Activated naive CD8-positive, alpha-beta T cell treated with anti-CD3 and anti-CD28 coated beads, Interleukin-2, amount 10 ng/mL, durations not matched to agents 7 days and 5 days (primary cell): ENCODE measurements around the gene NDUFAF2. TPM values are rescaled to one million over a fixed set of nuclear protein-coding genes. Genes with fewer than 3 reads are reported as not detected.
A peak's percentile ranks its signal among the peaks of the same experiment; 100 is the strongest.

Experiments
- ATAC-seq: fragments of 150-1000 bp; cut with Tn5 transposase; one replicate; pipeline ENCODE4 v1.10.0; 2021; ENCODE audit warnings: low read depth, moderate library complexity
- POLR2A ChIA-PET: fragments of 350-600 bp; sonication (Branson Sonifier 250); formaldehyde crosslinking; loops from one replicate; lab custom pipeline; 2021; ENCODE audit warnings: antibody characterized with exemption; lab: Charles Lee
- DNase-seq: peaks from one replicate; pipeline ENCODE4 v3.0.0; 2021
- H3K27ac Mint-ChIP-seq: one replicate; pipeline ENCODE4 v1.8.0; 2022; ENCODE audit warnings: mild to moderate bottlenecking, mixed read lengths
- H3K27me3 Mint-ChIP-seq: one replicate; pipeline ENCODE4 v1.8.0; 2022; ENCODE audit warnings: mild to moderate bottlenecking, moderate library complexity, mixed read lengths
- H3K36me3 Mint-ChIP-seq: one replicate; pipeline ENCODE4 v1.8.0; 2021; ENCODE audit warnings: mild to moderate bottlenecking, mixed read lengths
- H3K4me1 Mint-ChIP-seq: one replicate; pipeline ENCODE4 v1.8.0; 2021; ENCODE audit warnings: mixed read lengths
- H3K4me3 Mint-ChIP-seq: one replicate; pipeline ENCODE4 v1.8.0; 2022; ENCODE audit warnings: mild to moderate bottlenecking, moderate library complexity, mixed read lengths
- H3K9me3 Mint-ChIP-seq: one replicate; pipeline ENCODE4 v1.8.0; 2021; ENCODE audit warnings: mixed read lengths
- total RNA-seq, 2 experiments: library from RNA; stranded (reverse); gene quantifications; one replicate each; pipeline ENCODE4 v1.2.3, GENCODE V29; 2021

The NDUFAF2 gene
- total RNA-seq, 2 experiments from 2014 or later: 16.2 to 18.5 TPM

DNA sequence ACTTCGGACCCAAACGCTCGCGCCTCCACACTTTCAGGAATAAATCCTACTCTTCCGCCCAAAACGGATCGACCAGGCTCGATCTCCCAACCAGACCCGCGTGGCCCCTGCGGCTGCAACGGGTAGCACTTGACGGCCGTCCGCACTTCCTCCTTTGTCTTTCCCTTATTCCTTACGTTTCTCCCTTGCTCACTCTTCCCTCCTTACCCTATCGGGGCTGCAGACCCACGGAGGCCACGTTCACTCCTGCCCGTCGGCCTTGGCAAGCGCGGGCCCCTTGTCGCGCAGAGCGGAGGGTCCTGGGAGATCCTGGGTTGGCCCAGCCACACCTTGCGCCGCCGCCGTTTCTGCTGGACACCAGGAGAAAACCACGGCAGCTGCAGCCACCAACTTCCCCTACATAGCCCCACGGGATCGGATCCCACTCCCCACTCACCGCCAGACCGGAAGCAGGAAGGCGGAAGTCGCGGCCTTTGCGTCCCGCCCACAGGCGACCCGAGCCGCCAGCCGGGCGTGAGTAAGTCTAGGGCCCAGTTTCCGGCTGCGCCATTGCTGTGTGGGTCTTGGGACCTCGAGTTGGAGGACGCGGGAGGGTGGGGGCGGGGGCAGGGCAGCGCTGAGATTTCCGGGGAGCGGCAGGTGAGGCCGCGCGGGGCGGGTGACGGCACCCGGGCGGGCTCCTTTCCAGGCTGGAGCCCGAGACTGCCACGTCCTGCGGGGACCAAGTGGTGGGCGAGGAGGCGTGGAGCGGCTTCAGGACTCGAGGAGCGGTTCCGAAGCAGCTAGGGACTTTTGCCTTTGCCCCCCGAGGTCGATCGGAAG lies 217.2 kb downstream of the NDUFAF2 start, which contains the start of gene SMIM15:
TSS of gene SMIM15 (minus strand) at position 459 of the 822 bp plus-strand sequence. CDS start 2,297 bp downstream, outside the sequence.
- Mint-ChIP-seq H3K36me3 (peaks cover 30% of the 10 kb centered on the region), H3K9me3 (no peaks in the 10 kb centered on the region), H3K4me3 (peak within 1 kb of the TSS; percentile 96), H3K27me3 (no peaks in the 10 kb centered on the region), H3K27ac (peak within 1 kb of the TSS; percentile 95), H3K4me1 (peaks cover 33% of the 10 kb centered on the region)
- ATAC-seq (peak; percentile 96), DNase-seq (peak; percentile 85)
- POLR2A ChIA-PET: interaction anchor here (1.5 kb wide), 1 partner anchor 169 kb away, joined by 6 read pairs; no protein-coding TSS in a partner anchor

DNA sequence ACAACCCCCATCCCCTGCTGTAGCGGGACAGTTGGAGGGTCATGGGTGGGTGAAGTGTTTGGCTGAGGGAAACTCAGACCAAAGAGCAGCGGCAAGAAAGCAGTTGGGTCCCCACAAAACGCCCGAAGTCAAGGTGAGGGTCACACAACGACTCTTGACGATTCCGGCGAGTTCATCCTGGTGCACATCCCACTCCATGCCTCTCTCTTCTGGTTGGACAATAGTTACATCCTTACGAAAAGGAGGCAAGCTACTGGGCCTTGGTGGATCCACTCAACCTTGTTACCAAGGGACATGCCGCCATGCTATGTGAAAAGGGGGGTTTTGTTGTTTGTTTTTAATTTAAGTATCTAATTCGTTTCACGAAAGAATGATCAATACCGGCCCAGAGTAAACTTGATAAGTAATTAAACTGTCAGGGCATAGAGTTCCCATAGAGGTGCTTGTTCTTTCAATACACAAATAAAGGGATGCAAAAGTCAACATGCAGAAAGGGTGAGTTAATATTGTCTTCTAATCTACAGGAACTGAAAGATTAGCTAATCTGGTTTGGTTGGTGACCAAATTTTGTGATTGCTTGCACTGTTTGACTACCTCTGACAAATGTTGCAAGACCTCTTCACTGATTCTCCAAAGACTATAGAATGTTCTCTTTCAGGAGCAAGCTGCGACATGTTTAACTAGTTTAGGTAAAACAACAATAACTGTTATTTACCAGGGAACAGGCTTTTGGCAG lies 218.0 kb downstream of the NDUFAF2 start:
- no peak for DNase-seq
- Mint-ChIP-seq H3K9me3 (no peaks in the 10 kb centered on the region), H3K27ac (peak overlapping the region; percentile 95), H3K27me3 (no peaks in the 10 kb centered on the region), H3K4me3 (peak overlapping the region; percentile 96), H3K4me1 (peaks cover 33% of the 10 kb centered on the region), H3K36me3 (peaks cover 25% of the 10 kb centered on the region)
- POLR2A ChIA-PET: interaction anchor here (1.0 to 1.5 kb wide), 2 partner anchors 168 to 1241 kb away, joined by 3 to 6 read pairs; partner anchors contain the start of gene DIMT1
- no peak for ATAC-seq

DNA sequence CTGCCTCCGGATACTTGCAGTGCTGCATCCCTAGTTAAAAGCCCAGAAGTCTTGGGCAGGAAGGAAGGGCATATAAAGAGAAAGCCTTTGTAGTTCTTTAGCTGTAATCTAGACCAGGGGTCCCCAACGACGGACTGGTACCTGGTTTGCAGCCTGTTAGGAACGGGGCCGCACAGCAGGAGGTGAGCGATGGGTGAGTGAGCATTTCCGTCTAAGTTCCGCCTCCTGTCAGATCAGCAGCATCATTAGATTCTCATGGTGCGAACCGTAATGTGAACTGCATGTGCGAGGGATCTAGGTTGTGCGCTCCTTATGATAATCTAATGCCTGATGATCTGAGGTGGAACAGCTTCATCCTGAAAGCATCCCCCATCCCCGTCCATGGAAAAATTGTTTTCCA lies 218.9 kb downstream of the NDUFAF2 start:
- POLR2A ChIA-PET: interaction anchor here (1.0 kb wide), 1 partner anchor 1240 kb away, joined by 3 read pairs; the partner anchor contains the start of gene DIMT1
- ATAC-seq (no peak), DNase-seq (no peak)
- Mint-ChIP-seq H3K4me1 (peaks cover 30% of the 10 kb centered on the region), H3K4me3 (no peak overlapping the region), H3K27me3 (no peaks in the 10 kb centered on the region), H3K36me3 (peaks cover 21% of the 10 kb centered on the region), H3K27ac (no peak overlapping the region), H3K9me3 (no peaks in the 10 kb centered on the region)

DNA sequence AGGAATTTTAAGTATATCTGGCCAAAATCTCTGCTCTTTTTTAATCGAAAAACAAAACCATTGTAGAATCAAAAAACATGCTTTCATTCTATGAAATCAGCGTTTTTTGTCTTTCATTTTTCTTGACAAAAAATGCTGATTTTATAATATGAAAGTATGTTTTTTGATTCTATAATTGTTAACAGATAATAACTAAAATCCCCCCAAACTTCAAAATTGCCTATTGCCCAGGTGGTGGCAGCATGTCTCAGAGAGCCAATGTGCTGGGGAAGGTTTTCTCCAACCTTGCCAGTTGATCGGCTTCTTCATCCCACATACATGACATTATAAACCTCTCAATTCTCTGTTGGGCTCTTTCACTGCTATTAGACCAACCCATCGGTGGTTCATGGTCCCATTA lies 222.4 kb downstream of the NDUFAF2 start:
- no peak for DNase-seq
- Mint-ChIP-seq H3K9me3 (no peaks in the 10 kb centered on the region), H3K27me3 (no peaks in the 10 kb centered on the region)

DNA sequence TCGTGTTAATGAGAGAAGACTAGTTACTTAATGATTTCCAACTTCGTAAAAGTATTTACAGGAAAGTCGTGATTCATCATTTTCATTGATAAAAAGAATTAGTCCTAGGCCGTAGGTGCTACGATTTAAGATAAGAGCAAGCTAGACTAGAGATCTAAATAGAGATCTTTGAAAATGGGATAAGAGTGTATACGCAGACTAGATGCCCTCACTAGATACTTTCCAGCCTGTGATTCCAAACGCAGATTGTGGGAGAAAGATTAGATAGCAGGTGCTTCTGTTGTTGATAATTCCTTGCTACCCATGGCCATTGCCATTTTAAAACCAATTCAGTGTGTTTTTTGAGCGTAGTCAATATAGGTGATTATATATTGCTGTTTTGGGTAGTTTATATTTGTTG lies 223.9 kb downstream of the NDUFAF2 start:
- Mint-ChIP-seq H3K9me3 (no peaks in the 10 kb centered on the region), H3K27me3 (peaks cover 3% of the 10 kb centered on the region), H3K4me3 (no peak overlapping the region), H3K27ac (no peak overlapping the region), H3K4me1 (no peaks in the 10 kb centered on the region), H3K36me3 (no peaks in the 10 kb centered on the region)
- POLR2A ChIA-PET: no interaction called here
- DNase-seq (no peak), ATAC-seq (no peak)

More for the DNA sequence above, 222.4 kb downstream of the NDUFAF2 start:
- POLR2A ChIA-PET: no interaction called here
- Mint-ChIP-seq H3K4me3 (no peak overlapping the region), H3K36me3 (no peaks in the 10 kb centered on the region), H3K27ac (no peak overlapping the region), H3K4me1 (peaks cover 12% of the 10 kb centered on the region)
- no peak for ATAC-seq

DNA sequence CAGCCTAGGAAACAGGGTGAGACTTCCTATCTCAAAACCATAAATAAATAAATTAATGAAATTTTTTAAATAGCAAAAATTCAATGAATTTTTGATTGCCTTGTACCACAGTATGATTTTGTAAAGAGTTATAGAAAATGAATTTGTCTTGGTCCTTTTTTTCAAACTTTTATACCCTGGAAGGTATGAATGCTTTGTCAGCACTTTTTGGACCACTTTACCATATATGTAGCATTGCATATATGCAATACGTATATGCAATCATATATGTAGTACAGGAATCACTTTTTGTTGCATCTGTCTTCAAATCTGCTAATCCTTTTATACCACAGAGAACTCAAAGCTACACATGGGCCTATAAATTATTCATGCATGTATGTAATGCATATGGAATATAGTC lies 226.5 kb downstream of the NDUFAF2 start:
- H3K27me3 Mint-ChIP-seq: peaks cover 7% of the 10 kb centered on the region
- no peaks in the 10 kb centered on the region for H3K4me1 Mint-ChIP-seq
- POLR2A ChIA-PET: no interaction called here
- H3K27ac Mint-ChIP-seq: no peak overlapping the region
- H3K9me3 Mint-ChIP-seq: no peaks in the 10 kb centered on the region
- no peak overlapping the region for H3K4me3 Mint-ChIP-seq
- no peaks in the 10 kb centered on the region for H3K36me3 Mint-ChIP-seq
- DNase-seq (no peak), ATAC-seq (no peak)

GRCh38 chr5:61176631-61177030 lies 231.6 kb downstream of the NDUFAF2 start:
- H3K4me3 Mint-ChIP-seq: no peak overlapping the region
- peaks cover 11% of the 10 kb centered on the region for H3K27me3 Mint-ChIP-seq
- no peak for ATAC-seq
- no peak overlapping the region for H3K27ac Mint-ChIP-seq
- DNase-seq: no peak
- no peaks in the 10 kb centered on the region for H3K36me3 Mint-ChIP-seq
- H3K9me3 Mint-ChIP-seq: no peaks in the 10 kb centered on the region
- peaks cover 5% of the 10 kb centered on the region for H3K4me1 Mint-ChIP-seq
- POLR2A ChIA-PET: no interaction called here

DNA sequence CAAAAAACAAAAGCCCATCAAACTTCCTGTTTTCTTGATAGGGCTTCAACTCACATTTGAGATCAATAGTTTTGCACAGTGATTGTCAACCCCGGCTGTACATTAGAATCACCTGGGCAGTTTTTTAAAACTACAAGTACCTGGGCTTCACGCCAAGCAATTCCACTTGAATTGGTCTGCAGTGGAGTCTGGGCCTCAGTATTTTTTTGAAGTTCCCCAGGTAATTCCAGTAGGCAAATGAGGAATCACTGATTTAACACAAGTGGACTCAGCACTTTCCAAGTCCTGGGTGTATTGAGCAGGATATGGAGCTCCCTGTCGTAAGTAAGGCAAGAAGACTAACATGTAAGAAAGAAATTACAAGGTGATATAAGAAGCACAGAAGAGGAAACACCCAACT lies 232.1 kb downstream of the NDUFAF2 start:
- POLR2A ChIA-PET: no interaction called here
- no peak overlapping the region for H3K27ac Mint-ChIP-seq
- H3K4me3 Mint-ChIP-seq: no peak overlapping the region
- H3K27me3 Mint-ChIP-seq: peaks cover 11% of the 10 kb centered on the region
- ATAC-seq: no peak
- no peak for DNase-seq
- peaks cover 5% of the 10 kb centered on the region for H3K4me1 Mint-ChIP-seq
- H3K9me3 Mint-ChIP-seq: no peaks in the 10 kb centered on the region
- H3K36me3 Mint-ChIP-seq: no peaks in the 10 kb centered on the region

DNA sequence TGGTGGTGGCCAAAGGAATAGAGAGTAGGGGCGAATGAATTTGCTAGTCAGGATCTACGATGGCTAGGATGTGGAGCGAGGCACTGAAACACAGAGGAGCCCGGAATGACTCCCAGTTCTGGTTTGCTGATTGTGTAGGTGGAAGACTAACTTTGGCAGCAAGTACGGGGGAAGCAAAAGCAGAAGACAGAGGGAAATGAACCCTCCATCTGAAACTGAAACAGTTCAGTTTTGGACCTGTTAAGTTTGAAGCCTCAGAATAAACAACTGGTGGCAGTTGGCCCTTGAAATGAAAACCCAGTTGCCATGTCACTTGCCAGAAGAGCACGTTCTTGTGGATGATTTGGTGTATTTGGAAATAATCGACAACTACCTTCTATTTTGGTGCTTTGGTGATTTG lies 232.7 kb downstream of the NDUFAF2 start:
- Mint-ChIP-seq H3K27me3 (peaks cover 11% of the 10 kb centered on the region), H3K27ac (no peak overlapping the region), H3K4me1 (peaks cover 8% of the 10 kb centered on the region), H3K36me3 (no peaks in the 10 kb centered on the region), H3K9me3 (no peaks in the 10 kb centered on the region), H3K4me3 (no peak overlapping the region)
- no peak for ATAC-seq
- no peak for DNase-seq
- POLR2A ChIA-PET: no interaction called here

DNA sequence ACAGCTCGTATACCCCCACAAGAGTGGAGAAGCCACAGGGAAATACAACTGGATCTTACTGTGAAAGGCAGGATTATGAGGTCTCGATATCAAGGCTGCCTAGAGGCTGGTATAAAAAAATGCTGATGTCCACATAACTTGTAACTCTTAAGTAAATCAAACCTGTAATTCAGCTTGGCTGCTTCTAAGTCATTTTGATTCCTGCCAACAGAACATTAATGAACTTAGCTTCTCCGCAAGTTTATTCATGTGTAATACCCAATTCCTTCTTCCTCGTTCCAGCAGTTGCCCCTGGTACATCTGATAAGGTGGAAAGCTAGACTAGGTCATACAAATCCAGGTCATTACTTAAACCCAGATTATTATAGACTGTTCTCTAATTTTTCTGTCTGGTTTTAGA lies 233.7 kb downstream of the NDUFAF2 start:
- DNase-seq (no peak), ATAC-seq (no peak)
- H3K27ac Mint-ChIP-seq: no peak overlapping the region
- POLR2A ChIA-PET: no interaction called here
- peaks cover 8% of the 10 kb centered on the region for H3K4me1 Mint-ChIP-seq
- no peaks in the 10 kb centered on the region for H3K9me3 Mint-ChIP-seq
- H3K36me3 Mint-ChIP-seq: no peaks in the 10 kb centered on the region
- H3K27me3 Mint-ChIP-seq: peaks cover 8% of the 10 kb centered on the region
- H3K4me3 Mint-ChIP-seq: no peak overlapping the region

DNA sequence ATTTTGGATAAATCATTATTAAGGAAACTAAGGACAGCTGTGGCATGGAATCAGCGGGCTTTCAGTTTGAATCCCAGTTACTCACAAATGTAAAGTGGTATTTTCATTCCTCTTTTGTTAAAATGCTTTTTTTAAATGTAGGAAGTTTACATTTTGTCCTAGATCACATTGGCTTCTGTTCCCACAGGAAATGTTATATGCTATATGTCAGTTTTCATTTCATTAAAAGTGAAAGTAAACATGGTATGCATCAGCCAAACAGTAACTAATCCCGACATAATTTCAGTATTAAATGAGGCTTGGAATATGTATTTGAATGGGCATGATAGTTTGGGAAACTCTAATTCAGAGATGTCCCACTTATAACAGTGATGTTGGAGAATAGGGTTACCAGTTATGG lies 235.9 kb downstream of the NDUFAF2 start:
- H3K27ac Mint-ChIP-seq: no peak overlapping the region
- no peaks in the 10 kb centered on the region for H3K36me3 Mint-ChIP-seq
- no peak for ATAC-seq
- peaks cover 8% of the 10 kb centered on the region for H3K4me1 Mint-ChIP-seq
- POLR2A ChIA-PET: no interaction called here
- H3K27me3 Mint-ChIP-seq: peaks cover 4% of the 10 kb centered on the region
- no peak for DNase-seq
- no peaks in the 10 kb centered on the region for H3K9me3 Mint-ChIP-seq
- H3K4me3 Mint-ChIP-seq: peak overlapping the region; percentile 57

GRCh38 chr5:61182449-61182848 lies 237.4 kb downstream of the NDUFAF2 start:
- no peak for ATAC-seq
- no peak overlapping the region for H3K4me3 Mint-ChIP-seq
- peaks cover 8% of the 10 kb centered on the region for H3K27me3 Mint-ChIP-seq
- H3K27ac Mint-ChIP-seq: no peak overlapping the region
- DNase-seq: no peak
- H3K36me3 Mint-ChIP-seq: no peaks in the 10 kb centered on the region
- H3K4me1 Mint-ChIP-seq: peaks cover 8% of the 10 kb centered on the region
- POLR2A ChIA-PET: interaction anchor here (0.6 kb wide), 1 partner anchor 74 kb away, joined by 3 read pairs; no protein-coding TSS in a partner anchor
- H3K9me3 Mint-ChIP-seq: peaks cover 5% of the 10 kb centered on the region

DNA sequence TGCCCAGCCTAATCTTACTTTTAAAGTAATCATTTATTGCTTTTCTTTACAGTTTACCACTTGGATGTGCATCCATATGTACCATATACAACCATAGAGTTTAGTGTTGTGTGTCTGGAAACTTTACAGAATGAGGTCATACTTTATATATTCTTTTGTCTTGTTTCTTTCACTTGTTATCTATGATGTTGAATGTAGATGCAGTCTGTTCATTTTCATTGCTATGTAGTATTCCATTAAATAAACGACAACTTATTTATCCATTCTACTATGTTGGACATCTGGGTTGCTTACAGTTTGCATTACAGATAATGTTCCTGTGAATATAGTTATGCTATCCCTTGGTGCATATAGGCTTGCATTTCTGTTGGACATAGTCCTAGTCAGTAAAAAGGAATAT lies 238.5 kb downstream of the NDUFAF2 start:
- POLR2A ChIA-PET: no interaction called here
- no peak for ATAC-seq
- peaks cover 5% of the 10 kb centered on the region for H3K9me3 Mint-ChIP-seq

More for the DNA sequence above, 238.5 kb downstream of the NDUFAF2 start:
- DNase-seq: no peak
- Mint-ChIP-seq H3K27ac (no peak overlapping the region), H3K4me1 (peaks cover 8% of the 10 kb centered on the region), H3K36me3 (no peaks in the 10 kb centered on the region), H3K4me3 (no peak overlapping the region), H3K27me3 (peaks cover 8% of the 10 kb centered on the region)
